Skeletal muscle satellite cell (primary cell): Measurements from ENCODE around the gene ATP10D. TPM values are rescaled to one million over a fixed set of nuclear protein-coding genes. Genes with fewer than 3 reads are reported as not detected.

Experiments used
- H3K27me3 ChIP-seq: 2 replicates; pipeline ENCODE4 v1.7.0; 2013; ENCODE audit warnings: low read length; ENCODE audit not compliant: control insufficient read depth, insufficient read depth
- H3K36me3 ChIP-seq: 2 replicates; pipeline ENCODE4 v1.7.0; 2013; ENCODE audit warnings: mild to moderate bottlenecking, control low read depth, low read length; ENCODE audit not compliant: insufficient read depth
- H3K4me1 ChIP-seq: 2 replicates; pipeline ENCODE4 v1.7.0; 2013; ENCODE audit warnings: low read length; ENCODE audit not compliant: control insufficient read depth, insufficient read depth
- H3K4me2 ChIP-seq: 2 replicates; pipeline ENCODE4 v1.7.0; 2013; ENCODE audit warnings: mild to moderate bottlenecking, low read length
- H3K4me3 ChIP-seq: 2 replicates; pipeline ENCODE4 v1.7.0; 2013; ENCODE audit warnings: low read length
- H3K9ac ChIP-seq: 2 replicates; pipeline ENCODE4 v1.7.0; 2013; ENCODE audit warnings: mild to moderate bottlenecking, low read depth, low read length, moderate library complexity
- H3K9me3 ChIP-seq: replicated peaks from 2 replicates; pipeline ENCODE4 v1.7.0; 2013; ENCODE audit warnings: mild to moderate bottlenecking, control low read depth, low read length
- total RNA-seq: library from RNA; depleted of rRNA; stranded (reverse); fragments of >200 nt; gene quantifications from 2 replicates; pipeline ENCODE4 v1.2.3, GENCODE V29; 2012; rRNA removed

The ATP10D gene
- 8.3 and 12.7 TPM in 2 replicates for total RNA-seq

DNA sequence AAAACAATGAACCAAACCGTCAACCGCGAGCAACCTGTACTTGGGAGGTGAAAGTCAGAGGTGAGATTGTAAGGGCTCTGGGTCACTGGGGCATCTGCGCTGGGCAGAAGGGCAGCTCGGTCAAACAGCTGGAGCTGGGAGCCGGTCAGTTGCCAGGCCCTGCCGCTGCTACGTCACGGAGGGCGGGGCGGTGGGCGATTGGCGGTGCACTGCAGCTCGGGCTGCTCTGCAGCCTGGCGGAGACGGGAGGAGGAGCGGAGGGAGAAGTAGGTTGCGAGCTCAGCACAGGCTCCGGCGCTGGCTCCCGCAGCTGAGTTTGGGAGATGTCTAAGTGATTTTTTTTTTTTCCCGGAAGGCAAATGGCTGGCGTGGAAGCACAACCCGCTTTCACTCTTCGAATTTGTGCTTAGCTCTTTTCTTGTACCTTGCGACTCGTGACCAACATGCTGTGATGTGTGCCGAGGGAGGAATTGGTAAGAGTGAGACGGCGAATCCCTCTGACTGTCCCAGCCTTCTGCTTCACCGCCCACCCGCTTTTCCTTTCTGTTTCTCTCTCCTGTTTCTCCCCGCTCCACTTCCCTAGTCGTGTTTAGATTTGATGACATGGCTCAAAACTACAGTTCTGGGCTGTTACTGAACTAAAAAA lies at the start of gene ATP10D:
Gene ATP10D, plus strand, starts transcription at position 229 of the 646 bp plus-strand sequence. CDS start 27,266 bp downstream, outside the sequence.
- peaks cover 13% of the 10 kb centered on the region for H3K4me1 ChIP-seq
- no peaks in the 10 kb centered on the region for H3K36me3 ChIP-seq
- H3K9ac ChIP-seq: peak within 1 kb of the TSS; percentile 88

DNA sequence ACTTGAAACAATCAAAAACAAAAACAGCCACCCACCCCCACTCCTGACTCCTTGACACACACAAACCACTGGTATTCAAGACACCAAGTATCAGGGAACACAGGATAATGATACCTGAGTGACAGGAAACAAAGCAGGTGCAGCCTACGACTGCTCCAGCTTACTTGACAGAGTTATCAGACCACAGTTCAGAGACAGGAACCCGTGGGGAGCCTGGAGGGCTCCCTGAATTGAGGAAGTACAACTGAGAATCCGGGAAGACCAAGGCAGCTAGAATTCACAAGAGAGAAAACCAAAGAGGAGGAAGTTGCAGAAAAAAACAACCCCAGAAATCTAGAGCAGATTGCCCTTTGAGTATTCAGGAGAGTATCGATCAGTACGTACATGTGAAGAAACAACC lies 42.1 kb upstream of the ATP10D start:
- Histone ChIP-seq H3K4me2 (no peak overlapping the region), H3K4me1 (no peaks in the 10 kb centered on the region), H3K4me3 (no peak overlapping the region), H3K36me3 (no peaks in the 10 kb centered on the region), H3K9ac (no peak overlapping the region), H3K27me3 (no peaks in the 10 kb centered on the region), H3K9me3 (no peaks in the 10 kb centered on the region)

More for the DNA sequence above, at the start of gene ATP10D:
- no peaks in the 10 kb centered on the region for H3K27me3 ChIP-seq
- peak within 1 kb of the TSS; percentile 79 for H3K4me3 ChIP-seq
- no peaks in the 10 kb centered on the region for H3K9me3 ChIP-seq
- peak within 1 kb of the TSS; percentile 87 for H3K4me2 ChIP-seq

DNA sequence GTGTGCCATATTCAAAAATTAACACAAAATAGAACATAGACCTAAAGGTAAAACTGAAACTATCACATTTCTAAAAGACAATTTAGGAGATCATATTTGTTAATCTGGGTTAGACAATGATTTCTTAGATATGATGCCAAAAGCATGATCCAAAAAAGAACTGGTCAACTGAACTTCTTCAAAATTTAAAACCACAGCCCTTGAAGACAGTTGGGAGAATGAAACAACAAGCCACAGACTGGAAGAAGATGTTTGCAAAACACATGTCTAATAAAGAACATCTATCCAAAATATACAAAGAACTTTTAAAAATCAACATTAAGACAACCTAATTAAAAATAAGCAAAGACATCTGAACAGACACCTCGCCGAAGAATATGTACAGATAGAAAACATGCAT lies 41.0 kb upstream of the ATP10D start:
- no peaks in the 10 kb centered on the region for H3K9me3 ChIP-seq
- H3K4me1 ChIP-seq: no peaks in the 10 kb centered on the region
- H3K4me3 ChIP-seq: no peak overlapping the region

DNA sequence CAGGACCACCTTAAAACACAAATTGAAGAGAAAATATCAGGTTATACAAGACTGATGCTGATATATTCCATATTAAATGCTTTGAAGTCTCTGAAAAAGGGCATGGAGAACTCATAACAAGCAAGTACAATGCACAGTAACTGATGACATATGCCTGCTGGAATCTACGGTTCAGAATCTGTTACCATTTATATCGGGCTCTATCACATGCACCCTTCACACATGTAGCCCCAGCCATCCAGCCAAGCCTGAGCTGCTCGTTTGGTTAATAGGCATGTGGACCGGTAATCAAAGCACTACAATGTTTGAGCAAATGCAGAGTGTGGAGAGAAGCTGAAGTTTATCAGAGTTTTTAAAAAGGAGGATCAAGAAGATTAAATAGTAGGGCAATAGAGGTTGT lies 33.4 kb upstream of the ATP10D start:
- Histone ChIP-seq H3K27me3 (no peaks in the 10 kb centered on the region), H3K4me1 (no peaks in the 10 kb centered on the region), H3K4me2 (no peak overlapping the region), H3K4me3 (no peak overlapping the region), H3K9ac (no peak overlapping the region), H3K9me3 (no peaks in the 10 kb centered on the region), H3K36me3 (peaks cover 34% of the 10 kb centered on the region)

More for the DNA sequence above, 41.0 kb upstream of the ATP10D start:
- Histone ChIP-seq H3K4me2 (no peak overlapping the region), H3K27me3 (no peaks in the 10 kb centered on the region), H3K9ac (no peak overlapping the region), H3K36me3 (no peaks in the 10 kb centered on the region)

DNA sequence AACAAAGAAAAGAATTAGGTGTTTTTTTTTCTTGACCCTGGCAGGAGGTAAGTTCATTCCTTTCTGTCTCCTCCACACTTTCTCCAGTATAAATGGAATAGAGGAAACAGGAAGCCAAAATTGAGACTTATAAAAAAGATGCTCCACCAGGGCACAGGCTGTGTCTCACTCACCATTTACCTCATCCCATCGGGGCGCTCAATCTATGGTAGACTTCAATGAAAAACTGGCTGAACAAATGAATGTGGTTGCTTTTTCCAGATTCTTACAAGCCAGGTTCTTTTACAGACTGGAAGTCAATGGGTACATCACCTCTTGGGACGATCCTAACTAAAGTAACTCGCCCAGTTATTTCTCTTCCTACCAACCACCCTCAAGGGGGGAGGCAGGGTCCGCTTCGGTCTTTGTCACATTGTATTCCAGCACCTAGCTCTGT lies 22.3 kb upstream of the ATP10D start:
- Histone ChIP-seq H3K9me3 (no peaks in the 10 kb centered on the region), H3K4me2 (peak overlapping the region; percentile 79), H3K4me3 (peak overlapping the region; percentile 85), H3K36me3 (no peaks in the 10 kb centered on the region), H3K4me1 (peaks cover 10% of the 10 kb centered on the region), H3K27me3 (no peaks in the 10 kb centered on the region), H3K9ac (peak overlapping the region; percentile 86)

DNA sequence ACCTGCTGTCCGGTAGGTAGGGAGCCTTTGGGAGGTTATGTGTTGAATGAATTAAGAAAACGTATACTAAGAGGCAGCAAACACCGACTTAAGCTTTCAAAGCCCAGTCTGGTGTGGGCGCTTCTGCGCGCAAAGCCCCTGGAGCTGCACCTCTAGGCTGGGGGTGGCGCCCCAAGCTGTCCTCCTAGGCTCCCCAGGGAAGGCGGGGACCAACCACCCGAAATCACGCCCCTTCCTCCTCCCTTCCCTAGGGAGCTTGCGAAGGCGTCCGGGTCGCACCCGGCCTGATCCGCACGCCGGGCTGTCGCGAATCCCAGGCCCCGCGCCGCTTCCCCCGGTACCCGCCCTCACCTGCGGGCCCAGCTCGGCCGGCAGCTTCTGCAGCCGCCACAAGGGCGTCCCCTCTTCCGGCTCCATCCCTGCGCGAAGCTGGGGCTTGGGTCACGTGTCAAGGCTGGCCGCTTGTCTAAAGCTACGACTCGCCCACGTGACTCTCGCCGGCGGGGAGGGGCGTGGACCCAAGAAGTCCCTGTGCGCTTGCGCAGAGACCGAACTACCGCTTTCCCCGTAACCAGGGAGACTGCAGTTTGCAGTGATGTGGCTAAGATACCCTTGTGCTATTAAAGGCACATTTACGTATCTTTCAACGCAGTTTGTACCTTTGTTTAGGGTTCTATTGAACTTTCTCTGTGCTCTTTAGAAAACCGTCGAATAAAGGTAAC lies 21.7 kb upstream of the ATP10D start, which contains the start of gene COMMD8:
Gene COMMD8, minus strand, starts transcription at position 468 of the 722 bp plus-strand sequence. Its CDS starts 51 bp downstream, at position 417.
- no peaks in the 10 kb centered on the region for H3K27me3 ChIP-seq
- peak within 1 kb of the TSS; percentile 79 for H3K4me2 ChIP-seq
- peaks cover 10% of the 10 kb centered on the region for H3K4me1 ChIP-seq
- no peaks in the 10 kb centered on the region for H3K36me3 ChIP-seq
- H3K9me3 ChIP-seq: no peaks in the 10 kb centered on the region
- H3K4me3 ChIP-seq: peak within 1 kb of the TSS; percentile 85
- peak within 1 kb of the TSS; percentile 86 for H3K9ac ChIP-seq

DNA sequence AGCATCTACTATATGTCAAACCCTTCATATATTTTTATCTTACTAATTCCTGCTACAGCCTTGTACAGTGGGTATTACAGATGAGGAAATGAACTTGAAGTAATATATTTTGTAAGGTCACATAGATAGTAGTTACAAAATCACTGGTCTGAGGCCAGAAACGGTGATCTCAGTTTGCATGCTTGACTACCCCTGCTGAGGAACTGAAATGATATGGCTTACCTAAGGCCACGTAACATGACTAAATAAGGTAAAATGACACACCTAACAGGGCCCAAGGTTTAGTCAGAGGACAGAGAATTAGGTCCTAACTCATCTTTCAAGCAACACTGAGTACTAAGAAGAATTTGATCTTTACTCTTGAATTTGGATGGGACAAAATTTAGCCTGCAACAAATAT lies 20.1 kb upstream of the ATP10D start:
- Histone ChIP-seq H3K27me3 (no peaks in the 10 kb centered on the region), H3K36me3 (no peaks in the 10 kb centered on the region), H3K9me3 (no peaks in the 10 kb centered on the region), H3K9ac (no peak overlapping the region), H3K4me3 (no peak overlapping the region), H3K4me1 (peaks cover 16% of the 10 kb centered on the region), H3K4me2 (no peak overlapping the region)

DNA sequence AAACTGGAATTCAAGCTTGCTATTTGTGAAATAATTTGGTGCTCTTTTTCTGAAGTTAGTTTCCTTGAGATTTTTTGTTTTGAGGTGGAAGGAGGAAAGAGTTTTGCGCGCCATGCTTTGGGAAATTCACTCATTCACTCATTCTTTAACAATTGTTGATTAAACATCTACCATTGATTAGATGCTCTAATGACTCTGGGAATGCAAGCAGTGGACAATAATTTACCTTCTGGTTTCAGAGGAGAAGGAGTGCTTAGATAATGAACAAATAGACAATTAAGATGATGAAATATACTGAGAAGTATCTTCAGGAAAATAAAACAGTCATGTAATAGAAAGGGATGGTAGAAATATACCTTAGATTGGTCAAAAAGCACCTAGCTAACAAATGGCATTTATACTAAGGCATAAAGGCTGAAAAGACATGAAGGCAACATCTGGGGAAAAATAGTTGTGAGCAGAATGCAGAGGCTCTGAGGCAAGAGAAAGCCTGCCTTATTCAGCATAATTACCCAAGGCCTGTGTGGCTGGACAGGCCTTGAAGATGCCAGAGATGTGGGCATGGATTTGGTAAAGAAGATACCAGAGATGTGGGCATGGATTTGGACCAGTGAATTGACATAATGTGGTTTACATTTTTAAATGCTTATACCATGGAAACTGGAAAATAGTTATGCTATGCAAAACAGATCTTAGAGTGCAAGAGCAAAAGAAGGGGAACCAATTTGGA lies 18.9 kb upstream of the ATP10D start:
- Histone ChIP-seq H3K9me3 (no peaks in the 10 kb centered on the region), H3K36me3 (no peaks in the 10 kb centered on the region), H3K27me3 (no peaks in the 10 kb centered on the region), H3K4me1 (peaks cover 22% of the 10 kb centered on the region), H3K9ac (no peak overlapping the region), H3K4me3 (no peak overlapping the region), H3K4me2 (no peak overlapping the region)

DNA sequence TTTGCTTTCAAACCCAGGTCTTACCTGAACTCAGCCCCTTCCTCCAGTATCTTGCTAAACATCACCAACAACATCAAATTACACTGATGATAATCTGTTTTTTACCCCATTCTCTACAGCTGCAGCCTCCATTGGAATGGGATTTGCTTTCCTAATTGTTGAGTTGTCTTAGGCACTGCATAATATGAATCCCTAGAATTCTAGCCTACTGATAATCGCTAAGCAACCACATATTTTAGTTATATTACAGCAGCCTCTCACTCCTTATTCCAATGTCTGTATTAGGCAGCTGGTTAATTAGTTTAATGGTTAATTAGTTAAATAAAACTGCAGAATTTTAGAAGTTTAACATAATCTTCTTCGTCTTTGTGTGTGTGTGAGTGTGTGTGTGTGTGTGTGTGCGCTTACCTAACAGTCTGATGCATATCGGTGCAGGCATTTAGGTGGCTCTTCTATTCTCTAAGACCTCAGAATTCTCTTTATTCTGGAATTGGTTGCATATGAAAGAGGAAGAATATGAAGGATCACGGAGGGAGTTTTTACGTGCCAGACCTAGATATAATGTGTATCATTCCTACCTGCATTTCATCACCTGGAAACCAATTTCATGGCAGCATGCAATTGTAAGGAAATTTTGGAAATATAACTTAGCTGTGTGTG lies 16.2 kb upstream of the ATP10D start:
- H3K36me3 ChIP-seq: no peaks in the 10 kb centered on the region

DNA sequence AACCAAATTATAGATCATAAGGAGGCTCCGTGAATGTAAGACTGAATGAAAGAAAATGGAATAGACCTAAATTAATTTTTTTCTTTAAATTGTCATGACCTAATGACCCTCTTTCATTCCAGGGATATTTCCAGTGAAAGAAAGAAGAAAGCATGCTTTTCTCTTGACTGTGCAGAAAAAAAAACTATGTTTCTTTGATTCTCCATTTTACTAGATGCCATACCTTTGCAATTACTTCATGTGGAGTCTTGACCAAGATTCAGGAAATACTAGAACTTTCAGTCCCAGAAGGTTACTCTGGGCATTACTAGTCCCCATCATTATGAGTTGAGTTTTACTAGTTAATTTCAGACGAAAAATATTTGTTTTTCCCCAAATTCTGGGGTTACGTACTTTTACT lies 15.1 kb upstream of the ATP10D start:
- no peaks in the 10 kb centered on the region for H3K27me3 ChIP-seq
- peak overlapping the region; percentile 20 for H3K4me2 ChIP-seq
- no peaks in the 10 kb centered on the region for H3K36me3 ChIP-seq
- no peak overlapping the region for H3K4me3 ChIP-seq
- no peaks in the 10 kb centered on the region for H3K9me3 ChIP-seq
- H3K4me1 ChIP-seq: peaks cover 12% of the 10 kb centered on the region
- H3K9ac ChIP-seq: no peak overlapping the region

More for the DNA sequence above, 16.2 kb upstream of the ATP10D start:
- Histone ChIP-seq H3K4me1 (peaks cover 14% of the 10 kb centered on the region), H3K4me3 (no peak overlapping the region), H3K9ac (no peak overlapping the region), H3K27me3 (no peaks in the 10 kb centered on the region), H3K9me3 (no peaks in the 10 kb centered on the region), H3K4me2 (no peak overlapping the region)

DNA sequence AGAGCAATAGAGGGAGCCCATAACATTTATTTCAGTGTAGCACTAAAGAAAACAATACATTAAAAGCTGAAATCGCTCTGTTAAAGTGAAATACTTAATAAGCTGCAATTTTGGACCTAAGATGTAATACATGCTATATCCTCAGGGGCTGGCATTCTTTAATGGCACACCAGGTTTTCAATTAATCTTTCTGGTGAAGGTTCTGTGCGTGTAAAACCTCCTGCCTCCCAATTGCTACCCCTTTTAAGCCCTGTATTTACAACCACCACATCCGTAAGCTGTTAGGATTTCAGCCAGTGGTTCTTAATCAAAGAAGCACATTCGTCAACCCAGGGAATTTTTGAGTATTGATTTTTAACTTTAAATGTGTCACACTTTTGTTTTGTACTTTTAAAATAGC lies 14.0 kb upstream of the ATP10D start:
- Histone ChIP-seq H3K27me3 (no peaks in the 10 kb centered on the region), H3K9me3 (no peaks in the 10 kb centered on the region), H3K4me3 (no peak overlapping the region), H3K36me3 (no peaks in the 10 kb centered on the region), H3K9ac (no peak overlapping the region), H3K4me1 (peaks cover 12% of the 10 kb centered on the region), H3K4me2 (no peak overlapping the region)
